GM04504 (cell line): ENCODE results near the gene MRPL48.
"Not testable (repeated sequence)": the region's sequence is repeated elsewhere in the genome, so short reads cannot be mapped to it uniquely, and the experiment has no call there.

ENCODE experiments used
- DNase-seq: peaks from one replicate; pipeline ENCODE4 v3.0.0-alpha.2; 2012; ENCODE audit warnings: low read depth

The MRPL48 gene

GRCh38 chr11:73839123-73839457 lies 51.4 kb downstream of the MRPL48 start:
- no peak for DNase-seq

DNA sequence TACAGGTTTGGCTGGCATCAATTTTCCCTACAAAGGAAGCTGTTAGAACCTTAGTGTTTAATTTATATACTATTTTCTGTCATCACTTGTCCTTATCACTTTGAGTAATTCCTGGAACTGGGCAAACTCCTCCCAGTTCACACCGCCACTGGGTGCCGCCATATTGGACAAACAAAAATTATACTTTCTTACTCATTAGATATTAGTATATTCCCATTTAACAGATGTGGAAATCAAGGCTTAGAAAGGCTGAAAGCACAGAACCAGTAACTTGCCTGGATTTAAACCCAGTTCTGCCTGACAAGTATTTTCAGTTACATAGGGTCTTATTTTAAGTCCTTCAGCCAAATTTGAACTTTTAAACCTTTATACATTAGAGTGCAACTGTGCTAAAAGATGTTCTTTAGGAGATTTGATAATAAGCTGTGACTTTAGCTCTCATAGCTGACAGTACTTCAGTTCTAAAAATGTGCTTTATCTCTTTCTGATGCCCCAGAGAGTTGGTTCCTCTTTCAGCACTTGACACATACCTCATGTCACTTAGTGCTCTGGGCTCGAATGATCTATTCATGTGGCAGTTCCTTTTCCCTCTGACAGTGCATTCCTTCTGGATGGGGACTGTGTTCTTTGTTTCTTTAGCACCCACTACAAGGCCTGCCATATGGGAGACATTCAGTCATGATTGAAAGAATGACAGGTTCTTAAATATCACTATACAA lies 63.5 kb downstream of the MRPL48 start:
- DNase-seq = no peak

GRCh38 chr11:73852049-73852448 lies 64.4 kb downstream of the MRPL48 start:
- no peak for DNase-seq

- DNase-seq = no peak
Observed at GRCh38 chr11:73854680-73855079, 67.0 kb downstream of the MRPL48 start.

GRCh38 chr11:73856031-73856567 lies 68.4 kb downstream of the MRPL48 start:
- DNase-seq = no peak

- DNase-seq = no peak
Observed at GRCh38 chr11:73859671-73860070, 72.0 kb downstream of the MRPL48 start.

- no peak for DNase-seq
Observed at GRCh38 chr11:73860202-73860601, 72.5 kb downstream of the MRPL48 start.

DNA sequence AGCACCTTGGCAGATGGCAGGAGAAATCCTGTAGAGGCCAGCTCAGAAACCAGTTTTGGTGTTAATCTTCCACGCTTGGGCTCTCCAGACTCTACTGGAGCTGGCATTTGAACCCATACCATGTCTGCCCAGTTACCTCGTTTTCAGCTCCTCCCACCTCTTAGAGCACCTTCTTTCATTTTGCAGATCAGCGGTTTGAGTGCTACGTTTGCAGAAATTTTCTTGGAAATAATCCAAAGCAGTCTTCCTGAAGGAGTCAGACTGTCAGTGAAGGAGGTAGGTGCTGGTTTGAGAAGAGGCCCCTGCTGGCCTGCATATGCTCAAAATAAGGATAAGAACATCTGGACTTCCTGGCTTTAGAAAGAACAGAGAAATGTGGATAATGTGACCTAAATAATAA lies 75.3 kb downstream of the MRPL48 start:
- DNase-seq = no peak

GRCh38 chr11:73866095-73866579 lies 78.5 kb downstream of the MRPL48 start:
- no peak for DNase-seq

GRCh38 chr11:73866586-73866996 lies 78.9 kb downstream of the MRPL48 start:
- peak; percentile 80 for DNase-seq

DNA sequence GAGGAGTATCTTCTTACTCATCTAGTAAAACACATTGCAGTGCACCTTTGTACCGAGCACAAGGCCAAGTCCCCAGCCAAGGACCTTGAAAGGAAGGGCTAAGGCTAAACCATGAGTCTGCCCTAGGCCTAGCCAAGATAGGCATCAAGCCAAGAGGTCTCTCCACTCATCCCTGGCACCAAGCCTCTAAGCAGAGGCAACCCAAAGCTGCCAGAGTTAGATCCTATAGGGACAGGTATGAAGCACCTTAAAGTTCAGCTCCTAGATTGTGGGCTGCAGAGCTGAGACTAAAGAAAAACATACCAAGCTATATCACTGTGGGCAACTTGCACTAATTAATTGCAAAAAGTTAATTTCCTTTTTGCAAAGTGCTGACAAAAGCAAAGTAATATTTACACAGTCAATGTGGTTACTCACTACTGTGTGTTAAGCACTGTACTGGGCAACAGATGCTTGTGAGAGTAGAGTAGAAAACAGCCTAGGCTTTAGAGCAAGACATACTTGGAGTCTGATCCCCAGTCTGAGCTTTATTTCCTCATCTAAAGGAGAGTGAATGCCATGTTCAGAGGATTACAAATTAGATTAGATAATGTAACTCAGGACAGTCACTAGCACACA lies 81.8 kb downstream of the MRPL48 start:
- DNase-seq = no peak

DNA sequence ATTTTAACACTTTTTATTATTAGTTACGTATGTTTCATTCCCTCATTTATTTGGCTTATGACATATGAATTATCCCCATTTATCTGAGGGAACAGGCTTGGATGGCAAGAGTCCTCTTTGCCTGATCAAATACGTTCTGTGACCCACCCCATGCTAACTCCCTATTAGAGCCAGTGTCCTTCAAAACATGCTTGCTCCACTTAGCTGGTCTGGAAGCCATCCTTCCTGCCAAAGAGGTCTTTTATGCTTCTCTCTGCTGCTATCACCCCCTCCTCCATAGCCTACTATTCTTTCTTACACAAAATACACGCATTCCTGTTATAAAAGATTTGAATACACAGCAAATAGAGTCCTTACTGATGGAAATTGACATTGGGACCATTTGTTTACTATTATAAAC lies 82.6 kb downstream of the MRPL48 start:
- DNase-seq = no peak

GRCh38 chr11:73872749-73873357 lies 85.2 kb downstream of the MRPL48 start:
- no peak for DNase-seq

DNA sequence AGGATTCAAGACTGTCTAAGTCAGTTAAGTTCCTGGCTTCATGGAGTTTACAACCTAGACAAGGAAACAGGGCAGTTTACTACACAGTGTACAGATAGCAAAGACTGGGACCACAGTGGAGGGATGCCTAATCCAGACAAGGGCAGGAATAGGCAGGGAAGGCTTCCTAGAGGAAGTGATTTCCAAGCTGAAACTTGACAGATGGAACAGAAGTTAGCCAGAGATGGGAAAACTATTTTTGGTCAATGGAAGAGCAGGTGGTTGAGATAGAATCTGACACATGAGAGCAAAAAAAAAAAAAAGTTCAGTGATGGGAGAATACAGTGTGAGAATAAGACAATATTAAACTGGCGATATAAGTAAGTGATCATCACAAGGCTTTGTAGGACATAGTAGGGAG lies 87.7 kb downstream of the MRPL48 start:
- no peak for DNase-seq

- DNase-seq = no peak
Observed at GRCh38 chr11:73875840-73876239, 88.2 kb downstream of the MRPL48 start.

DNA sequence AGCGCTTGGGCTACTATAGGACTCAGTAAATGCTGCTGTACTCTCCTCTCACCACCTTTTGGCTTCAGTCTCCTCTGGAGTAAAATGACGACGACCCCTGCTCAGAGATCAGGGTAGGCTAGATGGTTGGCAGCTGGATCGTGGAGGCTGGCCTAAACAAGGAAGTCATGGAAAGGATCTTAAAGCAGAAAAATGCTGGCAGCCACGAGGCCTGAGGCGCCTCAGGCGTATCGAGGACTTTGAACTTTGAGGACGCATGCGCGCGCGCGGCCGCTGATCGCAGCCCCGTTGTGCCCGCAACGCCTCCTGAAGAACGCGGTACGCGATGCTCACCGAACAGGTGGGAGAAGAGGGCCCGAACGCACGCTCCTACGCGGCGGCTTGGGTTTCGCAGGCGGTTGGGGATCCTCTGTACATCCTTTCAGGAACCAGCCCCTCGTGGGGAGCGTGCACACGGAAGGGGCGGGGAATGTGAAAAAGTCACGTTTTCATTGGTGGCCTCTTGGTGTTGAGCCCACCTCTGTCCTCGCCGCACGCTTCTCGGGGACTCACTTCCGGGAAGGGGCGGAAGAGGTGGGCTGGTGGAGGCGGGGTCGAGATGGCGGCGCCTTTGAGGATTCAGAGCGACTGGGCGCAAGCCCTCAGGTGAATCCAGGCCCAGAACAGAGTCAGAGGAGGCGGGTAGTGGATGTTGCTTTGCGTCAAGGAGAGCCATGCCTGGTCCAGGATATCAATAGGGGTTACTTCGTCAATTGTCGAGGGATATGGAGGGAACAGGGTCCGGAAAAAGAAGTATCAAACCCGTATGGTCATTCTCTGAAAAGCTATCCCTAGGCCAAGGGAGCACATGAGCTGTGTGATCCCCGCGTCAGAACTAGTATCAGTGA lies 89.0 kb downstream of the MRPL48 start, which contains the start of the genes COA4 and PAAF1:
COA4 (minus strand) TSS at position 423 of the 887 bp plus-strand sequence. CDS start 3,468 bp downstream, outside the sequence.
PAAF1 (plus strand) TSS at position 576 of the 887 bp plus-strand sequence; CDS start at position 599, 23 bp downstream.
- DNase-seq = peak; percentile 90

- DNase-seq = no peak
Observed at GRCh38 chr11:73878771-73879170, 91.1 kb downstream of the MRPL48 start.

DNA sequence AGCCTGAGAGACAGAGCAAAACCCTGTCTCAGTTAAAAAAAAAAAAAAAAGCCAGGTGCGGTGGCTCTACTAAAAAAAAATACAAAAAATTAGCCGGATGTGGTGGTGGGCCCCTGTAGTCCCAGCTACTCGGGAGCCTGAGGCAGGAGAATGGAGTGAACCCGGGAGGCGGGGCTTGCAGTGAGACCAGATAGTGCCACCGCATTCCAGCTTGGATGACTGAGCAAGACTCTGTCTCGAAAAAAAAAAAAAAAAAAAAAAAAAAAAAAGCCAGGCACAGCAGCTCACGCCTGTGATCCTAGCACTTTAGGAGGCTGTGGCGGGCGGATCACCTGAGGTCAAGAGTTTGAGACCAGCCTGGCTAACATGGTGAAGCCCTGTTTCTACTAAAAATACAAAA lies 92.8 kb downstream of the MRPL48 start:
- not testable (repeated sequence) for DNase-seq

DNA sequence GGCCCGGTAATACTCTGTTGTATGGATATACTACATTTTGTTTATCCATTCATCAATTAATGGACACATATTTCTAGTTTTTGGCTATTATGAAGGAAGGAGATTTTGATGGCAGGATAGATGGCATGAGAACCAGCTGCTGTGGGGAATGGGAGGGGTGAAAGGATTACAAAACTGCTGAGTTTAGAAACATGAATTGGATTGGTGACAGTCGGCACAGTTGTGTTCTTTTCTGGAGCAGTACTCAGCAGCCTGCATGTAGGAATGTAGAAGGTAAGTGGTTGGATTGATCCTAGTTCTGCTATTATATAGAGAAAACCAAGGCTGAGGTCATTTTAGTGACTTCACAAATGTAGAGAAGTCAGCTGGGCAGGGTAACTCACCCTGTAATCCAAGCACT lies 96.2 kb downstream of the MRPL48 start:
- no peak for DNase-seq

DNA sequence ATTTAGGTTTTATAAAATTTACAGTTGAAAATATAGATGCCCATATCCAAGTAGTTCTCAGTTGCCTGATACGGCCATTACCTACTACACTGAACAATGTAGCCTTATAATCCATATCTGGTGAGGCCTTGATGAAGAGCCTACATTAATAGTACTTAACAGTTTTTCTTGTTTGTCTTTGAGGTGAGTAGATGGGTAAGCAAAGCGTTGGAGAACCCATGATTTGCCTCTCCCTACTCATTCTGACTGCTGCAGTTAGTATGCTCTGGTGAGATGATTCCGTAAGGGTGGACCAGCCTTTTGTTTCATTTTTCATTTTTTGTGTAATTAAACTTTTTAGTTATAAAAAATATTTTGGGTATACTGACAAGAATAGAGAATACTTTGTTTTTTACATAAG lies 100.6 kb downstream of the MRPL48 start:
- DNase-seq = no peak

DNA sequence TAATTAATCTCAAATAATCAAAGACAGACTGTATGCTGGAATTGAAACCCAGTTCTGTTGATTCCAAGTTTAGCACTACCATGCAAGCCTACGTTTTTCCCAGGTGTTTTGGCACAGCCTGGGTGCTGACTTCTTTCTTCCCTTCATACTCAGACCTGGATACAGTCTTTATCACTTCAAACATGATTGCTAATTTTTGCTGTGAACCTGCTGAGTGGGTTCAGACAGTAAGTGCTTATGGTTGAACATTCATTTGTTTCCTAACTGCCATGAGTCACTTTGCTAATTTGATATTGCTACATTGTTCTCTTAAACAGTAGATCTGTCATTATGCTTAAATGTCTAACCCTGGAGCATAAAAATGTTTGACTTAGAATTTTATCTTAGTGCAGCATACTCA lies 101.3 kb downstream of the MRPL48 start:
- no peak for DNase-seq

- DNase-seq = no peak
Observed at GRCh38 chr11:73889536-73889935, 101.9 kb downstream of the MRPL48 start.
